ENCODE results near the gene SLC34A3. TPM values are rescaled to one million over a fixed set of nuclear protein-coding genes. Genes with fewer than 3 reads are reported as not detected.

Gene SLC34A3
- total RNA-seq = 0.25 TPM in 1 of 2 replicates, not detected in the other
- 0.24 TPM in 1 of 2 replicates, not detected in the other for polyA plus RNA-seq

GRCh38 chr9:137230705-137231371 is at the start of gene SLC34A3:
TSS of gene SLC34A3 (plus strand) at chr9:137230901. CDS start at chr9:137231703, 802 bp downstream.
- Histone ChIP-seq H3K9me3 (ENCODE audit: low read depth) (no peaks in the 10 kb centered on the region), H3K27ac (no peak within 1 kb of the TSS), H3K4me3 (no peak within 1 kb of the TSS), H3K36me3 (no peaks in the 10 kb centered on the region), H3K27me3 (no peaks in the 10 kb centered on the region), H3K4me1 (ENCODE audit: low read depth) (peaks cover 8% of the 10 kb centered on the region)
- no peak for TF ChIP-seq CTCF (IDR thresholded peaks at IDR 0.05; ENCODE audit: low read depth, low read length)
- no peak for DNase-seq (ENCODE audit: low read depth in 1 of 2, low spot score in 1 of 2)

- peaks cover 21% of the 10 kb centered on the region for H3K36me3 ChIP-seq
- no peaks in the 10 kb centered on the region for H3K4me1 ChIP-seq (ENCODE audit: low read depth)
- no peak overlapping the region for H3K27ac ChIP-seq
- no peaks in the 10 kb centered on the region for H3K27me3 ChIP-seq
- TF ChIP-seq CTCF (IDR thresholded peaks at IDR 0.05; ENCODE audit: low read depth, low read length) = no peak
- H3K4me3 ChIP-seq = no peak overlapping the region
- H3K9me3 ChIP-seq (ENCODE audit: low read depth) = no peaks in the 10 kb centered on the region
- no peak for DNase-seq (ENCODE audit: low read depth in 1 of 2, low spot score in 1 of 2)
These were observed 49.0 kb upstream of the SLC34A3 start for GRCh38 chr9:137181680-137182079.

GRCh38 chr9:137182836-137183235 is 47.9 kb upstream of the SLC34A3 start:
- DNase-seq (ENCODE audit: low read depth in 1 of 2, low spot score in 1 of 2) = no peak
- no peak overlapping the region for H3K27ac ChIP-seq
- H3K4me3 ChIP-seq = no peak overlapping the region
- no peak for TF ChIP-seq CTCF (IDR thresholded peaks at IDR 0.05; ENCODE audit: low read depth, low read length)
- H3K36me3 ChIP-seq = peaks cover 21% of the 10 kb centered on the region
- H3K4me1 ChIP-seq (ENCODE audit: low read depth) = peaks cover 10% of the 10 kb centered on the region
- H3K9me3 ChIP-seq (ENCODE audit: low read depth) = no peaks in the 10 kb centered on the region
- no peaks in the 10 kb centered on the region for H3K27me3 ChIP-seq

GRCh38 chr9:137183980-137184595 is 46.6 kb upstream of the SLC34A3 start:
- Histone ChIP-seq H3K27me3 (no peaks in the 10 kb centered on the region), H3K4me3 (no peak overlapping the region), H3K36me3 (peaks cover 21% of the 10 kb centered on the region), H3K27ac (no peak overlapping the region), H3K4me1 (ENCODE audit: low read depth) (peaks cover 10% of the 10 kb centered on the region), H3K9me3 (ENCODE audit: low read depth) (no peaks in the 10 kb centered on the region)
- DNase-seq (ENCODE audit: low read depth in 1 of 2, low spot score in 1 of 2) = no peak
- no peak for TF ChIP-seq CTCF (IDR thresholded peaks at IDR 0.05; ENCODE audit: low read depth, low read length)

- H3K4me3 ChIP-seq = no peak overlapping the region
- no peaks in the 10 kb centered on the region for H3K9me3 ChIP-seq (ENCODE audit: low read depth)
- no peak for TF ChIP-seq CTCF (IDR thresholded peaks at IDR 0.05; ENCODE audit: low read depth, low read length)
- peaks cover 16% of the 10 kb centered on the region for H3K36me3 ChIP-seq
- H3K27me3 ChIP-seq = no peaks in the 10 kb centered on the region
- H3K27ac ChIP-seq = no peak overlapping the region
- H3K4me1 ChIP-seq (ENCODE audit: low read depth) = peaks cover 17% of the 10 kb centered on the region
- no peak for DNase-seq (ENCODE audit: low read depth in 1 of 2, low spot score in 1 of 2)
These were observed 45.6 kb upstream of the SLC34A3 start for GRCh38 chr9:137184881-137185660.

Measured in cardiac muscle cell (in vitro differentiated cells and primary cell).